ENCODE results near the gene DES.

DES gene

DNA sequence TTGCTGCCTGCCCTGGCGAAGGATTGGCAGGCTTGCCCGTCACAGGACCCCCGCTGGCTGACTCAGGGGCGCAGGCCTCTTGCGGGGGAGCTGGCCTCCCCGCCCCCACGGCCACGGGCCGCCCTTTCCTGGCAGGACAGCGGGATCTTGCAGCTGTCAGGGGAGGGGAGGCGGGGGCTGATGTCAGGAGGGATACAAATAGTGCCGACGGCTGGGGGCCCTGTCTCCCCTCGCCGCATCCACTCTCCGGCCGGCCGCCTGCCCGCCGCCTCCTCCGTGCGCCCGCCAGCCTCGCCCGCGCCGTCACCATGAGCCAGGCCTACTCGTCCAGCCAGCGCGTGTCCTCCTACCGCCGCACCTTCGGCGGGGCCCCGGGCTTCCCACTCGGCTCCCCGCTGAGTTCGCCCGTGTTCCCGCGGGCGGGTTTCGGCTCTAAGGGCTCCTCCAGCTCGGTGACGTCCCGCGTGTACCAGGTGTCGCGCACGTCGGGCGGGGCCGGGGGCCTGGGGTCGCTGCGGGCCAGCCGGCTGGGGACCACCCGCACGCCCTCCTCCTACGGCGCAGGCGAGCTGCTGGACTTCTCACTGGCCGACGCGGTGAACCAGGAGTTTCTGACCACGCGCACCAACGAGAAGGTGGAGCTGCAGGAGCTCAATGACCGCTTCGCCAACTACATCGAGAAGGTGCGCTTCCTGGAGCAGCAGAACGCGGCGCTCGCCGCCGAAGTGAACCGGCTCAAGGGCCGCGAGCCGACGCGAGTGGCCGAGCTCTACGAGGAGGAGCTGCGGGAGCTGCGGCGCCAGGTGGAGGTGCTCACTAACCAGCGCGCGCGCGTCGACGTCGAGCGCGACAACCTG lies at the start of gene DES:
Gene DES (plus strand): TSS at position 223 of the 857 bp plus-strand sequence. CDS start 86 bp downstream, at position 309.
- no peak for TF ChIP-seq CTCF (conservative IDR thresholded peaks at IDR 0.05; ENCODE audit: low read length)
- no peak for DNase-seq (ENCODE audit: low read depth)
- H3K4me3 ChIP-seq (ENCODE audit: low read length), result no peak within 1 kb of the TSS

DNA sequence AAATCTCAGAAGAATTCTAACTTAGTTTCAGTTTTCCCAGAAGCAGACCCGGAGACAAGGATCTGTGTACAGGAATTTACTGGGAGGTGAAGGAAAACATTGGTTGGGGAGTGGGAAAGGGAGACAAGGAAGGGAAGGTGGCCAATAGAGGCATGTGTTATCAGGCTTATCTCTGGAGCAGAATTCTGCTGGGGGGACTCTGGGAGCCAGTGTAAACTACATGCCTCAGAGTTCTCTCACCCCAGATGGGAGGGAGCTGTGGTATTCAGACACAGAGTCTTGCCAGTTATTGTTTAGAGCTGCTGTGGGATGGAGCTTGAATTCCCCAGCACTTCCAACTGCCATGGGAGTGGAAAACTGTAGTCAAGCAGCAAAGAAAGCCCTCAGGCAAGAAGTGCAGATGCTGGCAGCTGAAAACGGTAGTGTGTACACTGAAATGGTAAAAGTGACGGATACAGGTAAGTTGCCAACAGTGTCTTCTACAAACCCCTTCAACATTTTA lies 49.4 kb upstream of the DES start:
- DNase-seq (ENCODE audit: low read depth), result peak; percentile 88
- H3K4me3 ChIP-seq (ENCODE audit: low read length), result peak overlapping the region; percentile 44
- TF ChIP-seq CTCF (conservative IDR thresholded peaks at IDR 0.05; ENCODE audit: low read length), result no peak

GRCh38 chr2:219369447-219369861 lies 48.7 kb upstream of the DES start:
- no peak for TF ChIP-seq CTCF (conservative IDR thresholded peaks at IDR 0.05; ENCODE audit: low read length)
- DNase-seq (ENCODE audit: low read depth), result peak; percentile 89
- H3K4me3 ChIP-seq (ENCODE audit: low read length), result no peak overlapping the region

DNA sequence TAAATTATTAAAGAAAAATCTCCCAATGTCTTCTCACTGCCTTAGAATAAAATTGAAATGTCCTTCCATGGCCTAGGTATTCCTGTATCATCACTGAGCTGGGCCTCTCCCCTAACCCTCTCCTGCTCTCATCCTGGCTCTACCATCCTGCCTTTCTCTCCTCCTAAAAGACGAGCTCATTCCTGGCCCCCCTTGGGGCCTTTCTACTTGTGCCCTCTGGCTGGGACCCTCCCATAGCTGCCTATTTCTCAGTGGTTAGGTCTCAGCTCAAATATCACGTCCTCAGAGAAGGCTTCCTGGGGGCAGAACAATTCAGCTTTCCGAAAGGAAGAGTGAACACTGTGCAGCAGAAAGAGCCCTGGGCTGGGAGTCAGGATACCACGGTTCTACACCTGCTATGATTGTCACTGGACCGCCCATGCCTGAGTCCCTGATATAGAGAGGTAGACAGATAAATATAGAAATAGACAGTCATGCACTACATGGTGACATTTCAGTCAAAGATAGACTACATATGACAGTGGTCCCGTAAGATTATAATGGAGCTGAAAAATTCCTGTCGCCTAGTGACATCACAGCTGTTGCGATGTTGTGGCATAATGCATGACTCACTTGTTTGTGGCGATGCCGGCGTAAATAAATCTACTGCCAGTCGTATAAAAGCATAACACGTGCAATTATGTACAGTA lies 39.9 kb upstream of the DES start:
- TF ChIP-seq CTCF (conservative IDR thresholded peaks at IDR 0.05; ENCODE audit: low read length), result no peak
- no peak for DNase-seq (ENCODE audit: low read depth)
- no peak overlapping the region for H3K4me3 ChIP-seq (ENCODE audit: low read length)

- TF ChIP-seq CTCF (conservative IDR thresholded peaks at IDR 0.05; ENCODE audit: low read length), result no peak
- no peak overlapping the region for H3K4me3 ChIP-seq (ENCODE audit: low read length)
- no peak for DNase-seq (ENCODE audit: low read depth)
Measured at GRCh38 chr2:219380926-219381325, 37.3 kb upstream of the DES start.

GRCh38 chr2:219381448-219381847 lies 36.7 kb upstream of the DES start:
- no peak overlapping the region for H3K4me3 ChIP-seq (ENCODE audit: low read length)
- no peak for TF ChIP-seq CTCF (conservative IDR thresholded peaks at IDR 0.05; ENCODE audit: low read length)
- DNase-seq (ENCODE audit: low read depth), result no peak
